Pancreas (tissue), 10 donors: ENCODE measurements around the gene NEK5. TPM values are rescaled to one million over a fixed set of nuclear protein-coding genes. Genes with fewer than 3 reads are reported as not detected.
"Not testable (repeated sequence)": the region's sequence is repeated elsewhere in the genome, so short reads cannot be mapped to it uniquely, and the experiment has no call there.

Source experiments
- ATAC-seq, 4 donors: fragments of 200-7000 bp; cut with Tn5 transposase; one replicate each; pipeline versions ENCODE4 v1.8.0 to v1.9.1; 2020; ENCODE audit warnings: mild to moderate bottlenecking in 4 of 4, moderate library complexity in 4 of 4
- DNase-seq, 6 donors: peaks; one replicate each; pipeline ENCODE4 v3.0.0-alpha.2; 2020
- FAIRE-seq: peaks from 2 replicates; lab custom pipeline; 2012; peaks lifted over from hg19 to GRCh38; lab: Jason Lieb, UNC
- H3K27ac ChIP-seq, 4 donors: fragments of 200-600 bp; sonication (generic); 1 replicate in 3 of 4; 2 replicates in 1 of 4; pipeline versions ENCODE4 v1.5.0 to v1.8.0; 2020
- H3K27me3 ChIP-seq, 4 donors: fragments of 200-600 bp; one replicate each; pipeline ENCODE4 v1.8.0; 2021
- H3K36me3 ChIP-seq, 3 donors: fragments of 200-600 bp; sonication (generic) in 1 of 3; one replicate each; pipeline versions ENCODE4 v1.5.0 to v1.8.0; 2020 to 2021
- H3K4me1 ChIP-seq, 3 donors: fragments of 200-600 bp; one replicate each; pipeline ENCODE4 v1.8.0; 2021
- H3K4me3 ChIP-seq, 4 donors: fragments of 200-600 bp; sonication (generic) in 2 of 4; one replicate each; pipeline versions ENCODE4 v1.5.0 to v1.8.0; 2020 to 2021
- H3K9me3 ChIP-seq, 4 donors: fragments of 200-600 bp; one replicate each; pipeline ENCODE4 v1.8.0; 2021
- CTCF ChIP-seq, 4 donors: fragments of 200-600 bp; sonication (generic) in 3 of 4; IDR thresholded peaks; one replicate each; pipeline versions ENCODE4 v1.5.0 to v1.8.0; 2021; ENCODE audit warnings: antibody characterized with exemption in 4 of 4
- WGBS, 2 donors: extraction: QIAGEN DNeasy Blood & Tissue Kit; methylation state at CpG; one replicate each; pipeline ENCODE4 v1.1.7; 2013; 5-methylcytosine and 5-hydroxymethylcytosine counted together
- intact Hi-C, 3 donors: fragments of 100-400 bp; cut with DNase I; formaldehyde crosslinking; loops; one replicate each; pipeline versions ENCODE4 v1.11.1 to v1.14.2; 2022
- polyA plus RNA-seq, 2 donors: library from polyadenylated mRNA; stranded (reverse); fragments of 200-250 nt; gene quantifications; one replicate each; pipeline ENCODE4 v1.2.3, GENCODE V29; 2013
- total RNA-seq, 6 donors: library from RNA; stranded (reverse); fragmentation: NEBNext Ultra II Directional in 4 of 6; extraction: Animal tissue kit (Norgen Biotek cat#: 25700) in 4 of 6; gene quantifications; one replicate each; pipeline versions ENCODE4 v1.2.1 to v1.2.4, GENCODE V29; 2021 to 2023
- donor health status: healthy with polysubstance abuse.
- donor health status: DM: no; HTN: no; CAD: no; lungs with moderate emphysema.
- donor health status: DM: no; HTN: no; CAD: no.
- donor health status: control.
- donor health status: control.
- donor health status: Bipolar disorder and iron deficiency.
- donor health status: DM: yes; HTN: yes; CAD: no.
- donor health status: DM: no; HTN: no; CAD: no.
- donor health status: DM: no; HTN: no; CAD: no.
- donor health status: DM: yes; HTN: yes; CAD: no.

Gene NEK5
- total and polyA plus RNA-seq, 8 donors, result 0.09 to 0.50 (median 0.19) TPM

GRCh38 chr13:52047463-52047862, 81.4 kb downstream of the NEK5 start:
- no peak for TF ChIP-seq CTCF (IDR thresholded peaks at IDR 0.05)
- ATAC-seq (no peak), FAIRE-seq (no peak), DNase-seq (no peak)
- Histone ChIP-seq H3K4me1 (no peaks in the 10 kb centered on the region), H3K27ac (no peak overlapping the region), H3K27me3 (no peaks in the 10 kb centered on the region), H3K4me3 (no peak overlapping the region), H3K9me3 (no peaks in the 10 kb centered on the region), H3K36me3 (no peaks in the 10 kb centered on the region)
- intact Hi-C loops, result no loop called here
- 87 to 93% methylated on average over 3 of the region's 3 CpGs for WGBS, 2 donors

- H3K4me1 ChIP-seq, result no peaks in the 10 kb centered on the region
- ATAC-seq (no peak), FAIRE-seq (no peak), DNase-seq (no peak)
- H3K27ac ChIP-seq, result no peak overlapping the region
- H3K9me3 ChIP-seq, result no peaks in the 10 kb centered on the region
- H3K36me3 ChIP-seq, result no peaks in the 10 kb centered on the region
- H3K4me3 ChIP-seq, result no peak overlapping the region
- no peaks in the 10 kb centered on the region for H3K27me3 ChIP-seq
- TF ChIP-seq CTCF (IDR thresholded peaks at IDR 0.05), result no peak
- intact Hi-C loops, result no loop called here
- WGBS, 2 donors, result 94 to 95% methylated on average over 3 of the region's 3 CpGs
These were observed 85.2 kb downstream of the NEK5 start for GRCh38 chr13:52043675-52044074.

DNA sequence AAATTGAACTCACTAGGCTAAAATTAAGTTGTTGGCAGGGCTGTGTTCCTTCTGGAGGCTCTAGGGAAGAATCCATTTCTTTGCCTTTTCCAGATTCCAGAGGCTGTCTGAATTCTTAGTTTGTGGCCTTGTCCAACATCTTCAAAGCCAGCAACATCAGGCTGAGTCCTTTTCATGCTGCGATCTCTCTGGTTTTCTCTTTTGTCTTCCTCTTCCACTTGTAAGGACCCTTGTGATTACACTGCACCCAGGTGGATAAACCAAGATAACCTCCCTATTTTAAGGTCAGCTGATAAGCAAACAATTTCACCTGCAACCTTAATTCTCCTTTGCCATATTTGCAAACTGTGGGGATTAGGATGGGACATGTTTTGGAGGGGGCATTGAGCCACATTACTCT, 92.8 kb downstream of the NEK5 start:
- Histone ChIP-seq H3K4me1 (peaks cover 0 to 5% (median 4%) of the 10 kb centered on the region in 3 donors), H3K9me3 (no peaks in the 10 kb centered on the region), H3K27me3 (no peaks in the 10 kb centered on the region), H3K36me3 (no peaks in the 10 kb centered on the region), H3K27ac (no peak overlapping the region), H3K4me3 (no peak overlapping the region)
- ATAC-seq (no peak), FAIRE-seq (no peak), DNase-seq (no peak)
- WGBS, 2 donors, result 89 to 90% methylated on average over 1 of the region's 1 CpG
- TF ChIP-seq CTCF (IDR thresholded peaks at IDR 0.05), result no peak
- intact Hi-C loops, result no loop called here

DNA sequence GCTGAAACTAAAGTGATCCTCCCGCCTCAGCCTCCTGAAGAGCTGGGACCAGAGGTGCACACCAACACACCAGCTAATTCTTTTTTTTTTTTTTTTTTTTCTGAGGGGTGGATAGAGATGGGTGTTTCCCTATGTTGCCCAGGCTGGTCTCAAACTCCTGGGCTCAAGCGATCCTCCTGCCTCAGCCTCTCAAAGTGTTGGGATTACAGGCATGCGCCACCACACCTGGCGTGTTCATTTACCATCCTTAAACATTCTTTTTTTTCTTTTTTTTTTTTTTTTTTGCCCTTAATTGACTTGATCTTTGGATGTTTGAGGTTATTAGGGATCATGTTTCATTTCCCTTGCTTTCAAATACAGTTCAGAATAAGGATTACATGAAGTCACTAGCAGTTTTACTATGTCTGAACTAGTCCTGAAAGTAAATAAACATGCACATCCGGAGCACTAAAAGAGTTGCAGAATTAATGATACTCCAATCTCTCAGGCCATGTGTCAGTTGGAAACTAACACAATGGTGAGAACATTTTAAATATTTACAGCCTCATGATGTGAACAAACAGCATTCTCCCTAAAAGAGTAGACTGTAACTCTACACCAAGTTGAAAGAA, 94.2 kb downstream of the NEK5 start:
- ATAC-seq (no peak), DNase-seq (no peak), FAIRE-seq (no peak)
- H3K4me3 ChIP-seq, result no peak overlapping the region
- H3K36me3 ChIP-seq, result no peaks in the 10 kb centered on the region
- no peaks in the 10 kb centered on the region for H3K9me3 ChIP-seq
- H3K4me1 ChIP-seq, result peaks cover 0 to 5% (median 4%) of the 10 kb centered on the region in 3 donors
- intact Hi-C loops, result no loop called here
- no peaks in the 10 kb centered on the region for H3K27me3 ChIP-seq
- TF ChIP-seq CTCF (IDR thresholded peaks at IDR 0.05), result no peak
- no peak overlapping the region for H3K27ac ChIP-seq
- WGBS, 2 donors, result 77% methylated on average over 5 of the region's 5 CpGs

DNA sequence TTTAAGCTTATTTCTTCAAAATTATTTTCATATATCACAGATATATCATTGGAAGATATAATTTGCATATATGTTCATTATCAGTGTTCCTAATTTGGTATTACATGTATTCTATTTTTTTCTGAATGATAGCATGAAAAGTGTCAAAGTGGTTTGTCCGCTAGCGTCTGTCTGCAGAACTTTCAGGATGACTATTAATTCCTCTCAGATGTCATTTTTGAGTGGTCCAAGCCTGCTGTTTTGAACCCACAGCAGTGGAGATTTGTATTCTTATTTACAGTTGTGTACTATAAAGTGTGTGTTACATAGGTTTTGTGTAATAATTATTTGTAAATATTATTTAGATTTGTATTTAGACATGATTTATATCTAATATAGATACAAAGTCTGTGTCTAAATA, 95.8 kb downstream of the NEK5 start:
- ATAC-seq (no peak), FAIRE-seq (no peak), DNase-seq (no peak)
- no peak for TF ChIP-seq CTCF (IDR thresholded peaks at IDR 0.05)
- H3K4me1 ChIP-seq, result peaks cover 0 to 5% (median 4%) of the 10 kb centered on the region in 3 donors
- H3K36me3 ChIP-seq, result peaks cover 0 to 7% (median 0%) of the 10 kb centered on the region in 3 donors
- H3K27me3 ChIP-seq, result no peaks in the 10 kb centered on the region
- no peaks in the 10 kb centered on the region for H3K9me3 ChIP-seq
- WGBS, 2 donors, result 92 to 94% methylated on average over 2 of the region's 2 CpGs
- no peak overlapping the region for H3K27ac ChIP-seq
- no peak overlapping the region for H3K4me3 ChIP-seq
- intact Hi-C loops, result no loop called here

DNA sequence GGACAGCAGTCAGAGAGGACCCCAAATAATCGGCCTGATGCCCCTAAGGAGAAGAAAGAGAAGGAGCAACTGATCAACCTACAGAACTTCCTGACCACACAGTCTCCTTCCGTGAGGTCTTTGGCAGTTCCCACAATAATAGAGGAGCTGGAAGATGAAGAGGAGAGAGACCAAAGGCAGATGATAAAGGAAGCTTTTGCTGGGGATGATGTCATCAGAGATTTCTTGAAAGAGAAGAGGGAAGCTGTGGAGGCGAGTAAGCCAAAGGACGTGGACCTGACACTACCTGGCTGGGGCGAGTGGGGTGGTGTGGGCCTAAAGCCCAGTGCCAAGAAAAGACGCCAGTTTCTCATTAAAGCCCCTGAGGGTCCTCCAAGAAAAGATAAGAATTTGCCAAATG, 98.5 kb downstream of the NEK5 start:
- ATAC-seq, DNase-seq, H3K9me3 ChIP-seq, intact Hi-C loops, FAIRE-seq, H3K4me3 ChIP-seq, H3K36me3 ChIP-seq, H3K27me3 ChIP-seq, H3K27ac ChIP-seq: not testable (repeated sequence)
- H3K4me1 ChIP-seq, result peaks cover 0 to 18% (median 11%) of the 10 kb centered on the region in 3 donors
- WGBS, 2 donors, result 98 to 99% methylated on average over 4 to 6 of the region's 6 CpGs
